ENCODE data around the gene RBMS2.
"Not testable (repeated sequence)": the region's sequence is repeated elsewhere in the genome, so short reads cannot be mapped to it uniquely, and the experiment has no call there.

- TF ChIP-seq POLR2A, CTCF (IDR thresholded peaks at IDR 0.05): not testable (repeated sequence)
Measured at GRCh38 chr12:56499452-56499851, 22.2 kb upstream of the RBMS2 start.
